WTC11 (cell line): ENCODE results near the gene NUDT21. TPM values are rescaled to one million over a fixed set of nuclear protein-coding genes. Genes with fewer than 3 reads are reported as not detected.

ENCODE experiments used
- ATAC-seq: fragments of 200-7000 bp; cut with Tn5 transposase; 2 replicates; pipeline ENCODE4 v1.10.0; 2021; ENCODE audit warnings: mild to moderate bottlenecking, moderate library complexity
- CTCF ChIA-PET: fragments of 300-600 bp; sonication (Branson Sonifier 250); formaldehyde crosslinking; loops from one replicate; lab custom pipeline; 2021; ENCODE audit warnings: antibody characterized with exemption; lab: Charles Lee
- POLR2A ChIA-PET: fragments of 350-600 bp; sonication (Branson Sonifier 250); formaldehyde crosslinking; loops from one replicate; lab custom pipeline; 2021; ENCODE audit warnings: antibody characterized with exemption; lab: Charles Lee
- DNase-seq: peaks from one replicate; pipeline ENCODE4 v3.0.0; 2021; ENCODE audit warnings: low spot score
- H3K27ac Mint-ChIP-seq: 2 replicates; pipeline ENCODE4 v1.8.0; 2021; ENCODE audit warnings: mixed read lengths
- H3K27me3 Mint-ChIP-seq: 2 replicates; pipeline ENCODE4 v1.8.0; 2021; ENCODE audit warnings: low read depth, mild to moderate bottlenecking, moderate library complexity, mixed read lengths
- H3K36me3 Mint-ChIP-seq: 2 replicates; pipeline ENCODE4 v1.8.0; 2021; ENCODE audit warnings: mixed read lengths
- H3K4me1 Mint-ChIP-seq: 2 replicates; pipeline ENCODE4 v1.8.0; 2022; ENCODE audit warnings: mixed read lengths
- H3K4me3 Mint-ChIP-seq: 2 replicates; pipeline ENCODE4 v1.8.0; 2021; ENCODE audit warnings: mild to moderate bottlenecking, moderate library complexity, mixed read lengths
- H3K9me3 Mint-ChIP-seq: 2 replicates; pipeline ENCODE4 v1.8.0; 2021; ENCODE audit warnings: mixed read lengths
- JAZF1 ChIP-seq: fragments of 250-450 bp; sonication (Bioruptor Pico); IDR thresholded peaks from 2 replicates; pipeline ENCODE4 v1.9.0; 2021; ENCODE audit warnings: moderate library complexity, mild to moderate bottlenecking, inconsistent platforms
- JUN ChIP-seq: sonication (generic); formaldehyde crosslinking; IDR thresholded peaks from 2 replicates; pipeline ENCODE4 v1.8.0; 2023; ENCODE audit warnings: mild to moderate bottlenecking, missing genetic modification reagents
- OVOL2 ChIP-seq: fragments of 250-450 bp; sonication (Bioruptor Pico); IDR thresholded peaks from 2 replicates; pipeline ENCODE4 v1.9.0; 2021; ENCODE audit warnings: mild to moderate bottlenecking, borderline replicate concordance
- PRRX2 ChIP-seq: fragments of 250-450 bp; sonication (Bioruptor Pico); IDR thresholded peaks from 2 replicates; pipeline ENCODE4 v1.8.0; 2021; ENCODE audit warnings: mild to moderate bottlenecking
- SOX15 ChIP-seq: fragments of 250-450 bp; sonication (Bioruptor Pico); IDR thresholded peaks from 2 replicates; pipeline ENCODE4 v1.9.0; 2021; ENCODE audit warnings: mild to moderate bottlenecking
- ZNF263 ChIP-seq: sonication (generic); formaldehyde crosslinking; IDR thresholded peaks from 2 replicates; pipeline ENCODE4 v1.8.1; 2022; ENCODE audit warnings: low read depth, mild to moderate bottlenecking, moderate library complexity, missing genetic modification reagents
- ZNF416 ChIP-seq: fragments of 250-450 bp; sonication (Bioruptor Pico); IDR thresholded peaks from 2 replicates; pipeline ENCODE4 v1.9.0; 2021; ENCODE audit warnings: mild to moderate bottlenecking, inconsistent platforms
- total RNA-seq: library from RNA; stranded (reverse); gene quantifications from 3 replicates; pipeline ENCODE4 v1.2.3, GENCODE V29; 2021
- TF ChIP-seq, protein P1 (sequence below): sonication (generic); formaldehyde crosslinking; IDR thresholded peaks from 2 replicates; pipeline ENCODE4 v1.8.0; 2022; ENCODE audit warnings: mild to moderate bottlenecking, missing genetic modification reagents
- TF ChIP-seq, protein P2 (sequence below): sonication (generic); formaldehyde crosslinking; IDR thresholded peaks from 2 replicates; pipeline ENCODE4 v1.8.0; 2023; ENCODE audit warnings: missing genetic modification reagents, mild to moderate bottlenecking, borderline replicate concordance
- TF ChIP-seq, protein P3 (sequence below): sonication (generic); formaldehyde crosslinking; IDR thresholded peaks from 2 replicates; pipeline ENCODE4 v1.8.1; 2022; ENCODE audit warnings: missing genetic modification reagents, borderline replicate concordance
- TF ChIP-seq, protein P4 (sequence below): fragments of 250-450 bp; sonication (Bioruptor Pico); IDR thresholded peaks from 2 replicates; pipeline ENCODE4 v1.9.0; 2021; ENCODE audit warnings: mild to moderate bottlenecking, borderline replicate concordance
- TF ChIP-seq, protein P5 (sequence below): sonication (generic); formaldehyde crosslinking; conservative IDR thresholded peaks from 2 replicates; pipeline ENCODE4 v1.8.1; 2023; ENCODE audit warnings: mild to moderate bottlenecking, low read depth, missing genetic modification reagents, moderate library complexity

NUDT21 gene
- total RNA-seq, 1 experiment from 2014 or later: 263 TPM

DNA sequence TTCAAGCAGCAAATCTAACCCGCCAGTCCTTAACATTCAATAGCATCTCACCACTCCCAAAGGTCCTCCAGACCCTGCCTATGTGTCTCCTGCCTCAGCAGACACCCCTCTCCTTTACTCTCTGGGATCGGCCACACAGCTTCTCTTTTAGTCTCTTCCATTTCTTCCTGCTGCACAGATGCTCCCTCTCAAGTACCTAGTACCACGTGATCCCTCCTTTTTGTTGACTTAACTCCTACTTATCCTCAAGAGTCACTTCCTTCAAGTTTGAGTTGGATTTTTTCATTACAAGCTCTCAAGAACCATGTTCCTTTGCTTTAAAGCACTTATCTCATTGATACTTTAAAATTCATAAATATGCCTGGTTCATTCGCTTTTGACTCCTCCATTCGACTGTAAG, 50.7 kb downstream of the NUDT21 start:
- ChIA-PET CTCF (interaction anchor here (1.7 to 2.2 kb wide), 4 partner anchors 14 to 52 kb away, joined by 4 to 12 read pairs (median 4); no protein-coding TSS in a partner anchor), POLR2A (no interaction called here)
- peaks cover 50% of the 10 kb centered on the region for H3K36me3 Mint-ChIP-seq
- no peaks in the 10 kb centered on the region for H3K4me1 Mint-ChIP-seq
- H3K27ac Mint-ChIP-seq: no peak overlapping the region
- no peak overlapping the region for H3K4me3 Mint-ChIP-seq
- H3K27me3 Mint-ChIP-seq: no peaks in the 10 kb centered on the region
- TF ChIP-seq JUN (CRISPR knock-in tag) (no peak), JAZF1 (CRISPR knock-in tag) (no peak), SOX15 (CRISPR knock-in tag) (no peak), PRRX2 (no peak), OVOL2 (no peak), ZNF263 (CRISPR knock-in tag) (no peak), ZNF416 (no peak)
- TF ChIP-seq, protein P1, sequence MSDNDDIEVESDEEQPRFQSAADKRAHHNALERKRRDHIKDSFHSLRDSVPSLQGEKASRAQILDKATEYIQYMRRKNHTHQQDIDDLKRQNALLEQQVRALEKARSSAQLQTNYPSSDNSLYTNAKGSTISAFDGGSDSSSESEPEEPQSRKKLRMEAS (CRISPR knock-in tag): no peak
- TF ChIP-seq, protein P2, sequence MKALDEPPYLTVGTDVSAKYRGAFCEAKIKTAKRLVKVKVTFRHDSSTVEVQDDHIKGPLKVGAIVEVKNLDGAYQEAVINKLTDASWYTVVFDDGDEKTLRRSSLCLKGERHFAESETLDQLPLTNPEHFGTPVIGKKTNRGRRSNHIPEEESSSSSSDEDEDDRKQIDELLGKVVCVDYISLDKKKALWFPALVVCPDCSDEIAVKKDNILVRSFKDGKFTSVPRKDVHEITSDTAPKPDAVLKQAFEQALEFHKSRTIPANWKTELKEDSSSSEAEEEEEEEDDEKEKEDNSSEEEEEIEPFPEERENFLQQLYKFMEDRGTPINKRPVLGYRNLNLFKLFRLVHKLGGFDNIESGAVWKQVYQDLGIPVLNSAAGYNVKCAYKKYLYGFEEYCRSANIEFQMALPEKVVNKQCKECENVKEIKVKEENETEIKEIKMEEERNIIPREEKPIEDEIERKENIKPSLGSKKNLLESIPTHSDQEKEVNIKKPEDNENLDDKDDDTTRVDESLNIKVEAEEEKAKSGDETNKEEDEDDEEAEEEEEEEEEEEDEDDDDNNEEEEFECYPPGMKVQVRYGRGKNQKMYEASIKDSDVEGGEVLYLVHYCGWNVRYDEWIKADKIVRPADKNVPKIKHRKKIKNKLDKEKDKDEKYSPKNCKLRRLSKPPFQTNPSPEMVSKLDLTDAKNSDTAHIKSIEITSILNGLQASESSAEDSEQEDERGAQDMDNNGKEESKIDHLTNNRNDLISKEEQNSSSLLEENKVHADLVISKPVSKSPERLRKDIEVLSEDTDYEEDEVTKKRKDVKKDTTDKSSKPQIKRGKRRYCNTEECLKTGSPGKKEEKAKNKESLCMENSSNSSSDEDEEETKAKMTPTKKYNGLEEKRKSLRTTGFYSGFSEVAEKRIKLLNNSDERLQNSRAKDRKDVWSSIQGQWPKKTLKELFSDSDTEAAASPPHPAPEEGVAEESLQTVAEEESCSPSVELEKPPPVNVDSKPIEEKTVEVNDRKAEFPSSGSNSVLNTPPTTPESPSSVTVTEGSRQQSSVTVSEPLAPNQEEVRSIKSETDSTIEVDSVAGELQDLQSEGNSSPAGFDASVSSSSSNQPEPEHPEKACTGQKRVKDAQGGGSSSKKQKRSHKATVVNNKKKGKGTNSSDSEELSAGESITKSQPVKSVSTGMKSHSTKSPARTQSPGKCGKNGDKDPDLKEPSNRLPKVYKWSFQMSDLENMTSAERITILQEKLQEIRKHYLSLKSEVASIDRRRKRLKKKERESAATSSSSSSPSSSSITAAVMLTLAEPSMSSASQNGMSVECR: no peak
- TF ChIP-seq, protein P3, sequence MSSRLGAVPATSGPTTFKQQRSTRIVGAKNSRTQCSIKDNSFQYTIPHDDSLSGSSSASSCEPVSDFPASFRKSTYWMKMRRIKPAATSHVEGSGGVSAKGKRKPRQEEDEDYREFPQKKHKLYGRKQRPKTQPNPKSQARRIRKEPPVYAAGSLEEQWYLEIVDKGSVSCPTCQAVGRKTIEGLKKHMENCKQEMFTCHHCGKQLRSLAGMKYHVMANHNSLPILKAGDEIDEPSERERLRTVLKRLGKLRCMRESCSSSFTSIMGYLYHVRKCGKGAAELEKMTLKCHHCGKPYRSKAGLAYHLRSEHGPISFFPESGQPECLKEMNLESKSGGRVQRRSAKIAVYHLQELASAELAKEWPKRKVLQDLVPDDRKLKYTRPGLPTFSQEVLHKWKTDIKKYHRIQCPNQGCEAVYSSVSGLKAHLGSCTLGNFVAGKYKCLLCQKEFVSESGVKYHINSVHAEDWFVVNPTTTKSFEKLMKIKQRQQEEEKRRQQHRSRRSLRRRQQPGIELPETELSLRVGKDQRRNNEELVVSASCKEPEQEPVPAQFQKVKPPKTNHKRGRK (CRISPR knock-in tag): no peak
- TF ChIP-seq, protein P4, sequence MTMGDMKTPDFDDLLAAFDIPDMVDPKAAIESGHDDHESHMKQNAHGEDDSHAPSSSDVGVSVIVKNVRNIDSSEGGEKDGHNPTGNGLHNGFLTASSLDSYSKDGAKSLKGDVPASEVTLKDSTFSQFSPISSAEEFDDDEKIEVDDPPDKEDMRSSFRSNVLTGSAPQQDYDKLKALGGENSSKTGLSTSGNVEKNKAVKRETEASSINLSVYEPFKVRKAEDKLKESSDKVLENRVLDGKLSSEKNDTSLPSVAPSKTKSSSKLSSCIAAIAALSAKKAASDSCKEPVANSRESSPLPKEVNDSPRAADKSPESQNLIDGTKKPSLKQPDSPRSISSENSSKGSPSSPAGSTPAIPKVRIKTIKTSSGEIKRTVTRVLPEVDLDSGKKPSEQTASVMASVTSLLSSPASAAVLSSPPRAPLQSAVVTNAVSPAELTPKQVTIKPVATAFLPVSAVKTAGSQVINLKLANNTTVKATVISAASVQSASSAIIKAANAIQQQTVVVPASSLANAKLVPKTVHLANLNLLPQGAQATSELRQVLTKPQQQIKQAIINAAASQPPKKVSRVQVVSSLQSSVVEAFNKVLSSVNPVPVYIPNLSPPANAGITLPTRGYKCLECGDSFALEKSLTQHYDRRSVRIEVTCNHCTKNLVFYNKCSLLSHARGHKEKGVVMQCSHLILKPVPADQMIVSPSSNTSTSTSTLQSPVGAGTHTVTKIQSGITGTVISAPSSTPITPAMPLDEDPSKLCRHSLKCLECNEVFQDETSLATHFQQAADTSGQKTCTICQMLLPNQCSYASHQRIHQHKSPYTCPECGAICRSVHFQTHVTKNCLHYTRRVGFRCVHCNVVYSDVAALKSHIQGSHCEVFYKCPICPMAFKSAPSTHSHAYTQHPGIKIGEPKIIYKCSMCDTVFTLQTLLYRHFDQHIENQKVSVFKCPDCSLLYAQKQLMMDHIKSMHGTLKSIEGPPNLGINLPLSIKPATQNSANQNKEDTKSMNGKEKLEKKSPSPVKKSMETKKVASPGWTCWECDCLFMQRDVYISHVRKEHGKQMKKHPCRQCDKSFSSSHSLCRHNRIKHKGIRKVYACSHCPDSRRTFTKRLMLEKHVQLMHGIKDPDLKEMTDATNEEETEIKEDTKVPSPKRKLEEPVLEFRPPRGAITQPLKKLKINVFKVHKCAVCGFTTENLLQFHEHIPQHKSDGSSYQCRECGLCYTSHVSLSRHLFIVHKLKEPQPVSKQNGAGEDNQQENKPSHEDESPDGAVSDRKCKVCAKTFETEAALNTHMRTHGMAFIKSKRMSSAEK (CRISPR knock-in tag): no peak
- TF ChIP-seq, protein P5, sequence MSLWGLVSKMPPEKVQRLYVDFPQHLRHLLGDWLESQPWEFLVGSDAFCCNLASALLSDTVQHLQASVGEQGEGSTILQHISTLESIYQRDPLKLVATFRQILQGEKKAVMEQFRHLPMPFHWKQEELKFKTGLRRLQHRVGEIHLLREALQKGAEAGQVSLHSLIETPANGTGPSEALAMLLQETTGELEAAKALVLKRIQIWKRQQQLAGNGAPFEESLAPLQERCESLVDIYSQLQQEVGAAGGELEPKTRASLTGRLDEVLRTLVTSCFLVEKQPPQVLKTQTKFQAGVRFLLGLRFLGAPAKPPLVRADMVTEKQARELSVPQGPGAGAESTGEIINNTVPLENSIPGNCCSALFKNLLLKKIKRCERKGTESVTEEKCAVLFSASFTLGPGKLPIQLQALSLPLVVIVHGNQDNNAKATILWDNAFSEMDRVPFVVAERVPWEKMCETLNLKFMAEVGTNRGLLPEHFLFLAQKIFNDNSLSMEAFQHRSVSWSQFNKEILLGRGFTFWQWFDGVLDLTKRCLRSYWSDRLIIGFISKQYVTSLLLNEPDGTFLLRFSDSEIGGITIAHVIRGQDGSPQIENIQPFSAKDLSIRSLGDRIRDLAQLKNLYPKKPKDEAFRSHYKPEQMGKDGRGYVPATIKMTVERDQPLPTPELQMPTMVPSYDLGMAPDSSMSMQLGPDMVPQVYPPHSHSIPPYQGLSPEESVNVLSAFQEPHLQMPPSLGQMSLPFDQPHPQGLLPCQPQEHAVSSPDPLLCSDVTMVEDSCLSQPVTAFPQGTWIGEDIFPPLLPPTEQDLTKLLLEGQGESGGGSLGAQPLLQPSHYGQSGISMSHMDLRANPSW (CRISPR knock-in tag): no peak
- no peaks in the 10 kb centered on the region for H3K9me3 Mint-ChIP-seq
- ATAC-seq (no peak), DNase-seq (no peak)

DNA sequence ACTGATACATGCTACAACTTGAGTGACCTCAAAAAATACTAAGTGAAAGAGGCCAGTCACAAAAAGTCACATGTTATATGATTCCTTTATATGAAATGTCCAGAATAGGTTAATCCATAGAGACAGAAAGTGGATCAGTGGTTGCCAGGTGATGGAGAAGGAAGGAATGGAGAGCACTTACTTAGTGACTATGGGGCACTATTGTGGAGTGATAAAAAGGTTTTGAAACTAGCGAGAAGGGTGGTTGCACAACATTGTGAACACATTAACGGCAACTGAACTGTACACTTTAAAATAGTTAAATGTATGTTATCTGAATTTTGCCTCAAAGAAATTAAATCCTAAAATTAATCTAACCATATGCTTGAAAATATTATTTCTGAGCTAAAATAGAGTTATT, 51.6 kb downstream of the NUDT21 start:
- ChIA-PET POLR2A (no interaction called here), CTCF (no interaction called here)
- Mint-ChIP-seq H3K4me3 (no peak overlapping the region), H3K9me3 (no peaks in the 10 kb centered on the region), H3K4me1 (no peaks in the 10 kb centered on the region), H3K27me3 (no peaks in the 10 kb centered on the region), H3K36me3 (peaks cover 45% of the 10 kb centered on the region), H3K27ac (no peak overlapping the region)
- TF ChIP-seq PRRX2: no peak
- no peak for TF ChIP-seq OVOL2
- ATAC-seq: no peak
- DNase-seq: no peak
